Activated CD4-positive, alpha-beta T cell treated with anti-CD3 and anti-CD28 coated beads for 24 hours (primary cell): Measurements from ENCODE around the gene COPS3.
"Not testable (repeated sequence)": the region's sequence is repeated elsewhere in the genome, so short reads cannot be mapped to it uniquely, and the experiment has no call there.

Source experiments
- DNase-seq, 2 donors: peaks; one replicate each; pipeline ENCODE4 v3.0.0-alpha.2; 2020; ENCODE audit warnings: low read depth in 2 of 2

The COPS3 gene

DNA sequence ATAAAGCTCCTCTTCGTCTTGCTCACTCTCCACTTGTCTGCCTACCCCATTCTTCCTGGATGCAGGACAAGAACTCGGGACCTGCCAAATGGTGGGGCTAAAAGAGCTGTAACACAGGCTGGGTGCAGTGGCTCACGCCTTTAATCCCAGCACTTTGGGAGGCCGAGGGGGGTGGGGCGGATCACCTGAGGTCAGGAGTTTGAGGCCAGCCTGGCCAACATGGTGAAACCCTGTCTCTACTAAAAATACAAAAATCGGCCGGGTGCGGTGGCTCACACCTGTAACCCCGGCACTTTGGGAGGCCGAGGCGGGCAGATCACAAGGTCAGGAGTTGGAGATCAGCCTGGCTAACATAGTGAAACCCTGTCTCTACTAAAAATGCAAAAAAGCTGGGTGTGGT lies 20.6 kb upstream of the COPS3 start:
- not testable (repeated sequence) for DNase-seq

DNA sequence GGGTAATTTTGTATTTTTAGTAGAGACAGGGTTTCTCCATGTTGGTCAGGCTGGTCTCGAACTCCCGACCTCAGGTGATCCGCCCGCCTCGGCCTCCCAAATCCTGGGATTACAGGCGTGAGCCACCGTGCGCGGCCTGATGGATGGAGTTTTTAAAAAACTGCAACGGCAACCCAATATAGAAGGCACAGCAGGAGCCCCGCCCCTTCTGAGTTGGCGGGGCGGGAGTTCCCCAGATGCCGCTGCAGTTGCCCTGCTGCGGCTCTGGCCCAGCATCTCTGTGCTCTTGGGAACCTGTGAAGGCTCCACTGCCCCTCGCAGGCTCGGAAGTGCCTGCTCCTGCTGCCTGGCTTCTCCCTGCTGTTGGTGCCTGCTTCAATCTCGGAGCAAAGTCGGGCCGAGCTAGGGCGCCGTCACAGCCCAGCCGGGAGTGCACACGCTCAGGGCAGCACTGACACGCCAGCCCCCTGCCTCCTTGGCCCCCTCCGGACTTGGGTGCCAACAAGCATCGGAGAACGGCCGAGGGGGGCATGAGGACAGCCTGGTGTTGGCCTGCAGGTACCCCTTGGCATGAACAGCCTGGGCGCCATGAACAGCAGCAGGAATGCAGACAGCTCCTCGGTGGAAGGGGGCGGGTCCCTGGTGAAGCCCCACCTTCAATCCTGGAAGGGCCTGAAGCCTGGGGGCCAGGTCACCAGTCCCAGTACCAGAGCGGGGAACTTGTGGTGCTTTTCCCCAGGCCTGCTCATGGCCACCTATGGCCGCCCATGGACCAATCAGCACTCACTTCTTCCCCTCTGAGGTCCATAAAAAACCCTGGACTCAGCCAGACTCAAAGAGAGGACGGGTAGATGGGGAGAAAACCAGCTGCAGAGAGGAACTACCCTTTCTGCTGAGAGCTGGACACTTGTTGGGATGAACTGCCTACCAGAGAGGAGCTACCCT lies 19.9 kb upstream of the COPS3 start:
- DNase-seq, result peak in 1 of 2 donors; percentile 43

DNA sequence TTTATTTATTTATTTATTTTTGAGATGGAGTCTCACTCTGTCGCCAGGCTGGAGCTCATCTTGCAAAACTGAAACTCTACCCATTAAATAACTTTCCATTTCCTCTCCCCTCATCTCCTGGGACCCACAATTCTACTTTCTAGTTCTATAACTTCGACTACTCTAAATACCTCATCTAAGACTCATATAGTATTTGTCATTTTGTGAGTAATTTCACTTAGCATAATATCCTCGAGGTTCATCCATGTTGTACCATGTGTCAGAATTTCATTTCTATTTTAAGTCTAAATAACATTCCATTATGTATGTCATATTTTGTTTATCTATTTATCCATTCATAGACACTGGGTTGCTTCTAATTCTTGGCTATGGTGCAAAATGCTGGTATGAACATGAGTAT lies 17.1 kb upstream of the COPS3 start:
- no peak for DNase-seq

DNA sequence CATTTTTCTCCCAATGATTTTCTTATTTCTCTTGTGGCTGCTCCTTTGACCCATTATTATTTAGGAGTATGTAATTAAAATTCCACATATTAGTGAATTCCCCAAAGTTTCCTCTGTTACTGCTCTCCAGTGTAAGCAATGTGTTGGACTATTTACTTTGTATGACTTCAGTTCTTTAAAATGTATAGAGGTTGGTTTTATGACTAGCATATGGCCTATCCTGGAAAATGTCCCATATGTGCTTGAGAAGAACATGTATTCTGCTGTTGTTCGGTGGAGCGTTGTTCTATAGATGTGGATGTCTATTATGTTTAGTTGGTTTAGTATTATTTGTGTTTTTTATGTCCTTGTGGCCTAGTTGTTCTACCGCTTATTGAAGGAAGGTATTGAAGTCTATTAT lies 16.2 kb upstream of the COPS3 start:
- DNase-seq, result no peak

DNA sequence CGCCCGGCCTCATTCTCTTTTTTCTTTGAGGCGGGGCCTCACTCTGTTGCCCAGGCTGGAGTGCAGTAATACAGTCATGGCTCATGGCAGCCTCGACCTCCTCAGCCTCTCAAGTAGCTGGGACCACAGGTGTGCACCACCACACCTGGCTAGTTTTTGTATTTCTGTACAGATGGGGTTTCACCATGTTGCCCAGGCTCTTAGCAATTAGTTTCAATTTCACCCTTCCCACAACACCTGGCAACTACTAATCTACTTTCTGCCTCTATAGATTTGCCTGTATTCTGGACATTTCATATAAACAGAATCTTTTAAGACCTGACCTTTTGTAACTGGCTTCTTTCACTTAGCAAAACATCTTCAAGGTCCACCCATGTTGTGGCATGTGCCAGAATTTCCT lies 14.1 kb upstream of the COPS3 start:
- DNase-seq, result no peak

DNA sequence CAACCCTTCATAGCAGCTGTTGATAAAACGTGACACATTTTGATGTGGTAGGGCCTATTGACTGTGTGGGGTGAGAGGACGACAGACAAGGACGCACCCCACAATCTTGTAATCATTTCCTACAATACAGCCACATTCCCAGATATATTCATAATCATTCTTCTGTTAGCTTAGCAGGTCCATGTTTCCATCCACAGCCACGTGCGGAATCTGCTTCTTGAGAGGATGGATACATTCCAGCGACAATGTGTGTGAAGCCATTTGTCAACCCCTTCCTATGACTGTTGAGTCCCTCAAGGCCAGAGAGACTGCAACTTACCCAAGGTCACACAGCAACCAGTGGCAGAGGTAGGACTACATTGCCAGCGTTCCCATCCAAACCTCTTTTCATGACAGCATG lies 8.7 kb upstream of the COPS3 start:
- DNase-seq, result no peak

DNA sequence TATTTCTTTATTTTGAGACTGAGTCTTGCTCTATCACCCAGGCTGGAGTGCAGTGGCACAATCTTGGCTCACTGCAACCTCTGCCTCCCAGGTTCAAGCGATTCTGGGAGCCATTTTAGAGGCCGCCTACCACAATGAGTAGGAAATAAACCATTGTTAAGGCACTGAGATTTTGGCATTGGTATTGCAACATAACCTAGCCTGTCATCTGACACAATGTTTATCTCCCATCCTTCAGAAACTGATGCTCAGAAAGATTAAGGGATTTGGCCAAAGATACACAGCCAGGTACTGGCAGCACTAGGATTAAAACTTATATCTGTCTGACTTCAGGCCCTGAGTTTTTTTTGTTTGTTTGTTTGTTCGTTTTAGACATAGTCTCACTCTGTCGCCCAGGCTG lies 8.0 kb upstream of the COPS3 start:
- no peak for DNase-seq

DNA sequence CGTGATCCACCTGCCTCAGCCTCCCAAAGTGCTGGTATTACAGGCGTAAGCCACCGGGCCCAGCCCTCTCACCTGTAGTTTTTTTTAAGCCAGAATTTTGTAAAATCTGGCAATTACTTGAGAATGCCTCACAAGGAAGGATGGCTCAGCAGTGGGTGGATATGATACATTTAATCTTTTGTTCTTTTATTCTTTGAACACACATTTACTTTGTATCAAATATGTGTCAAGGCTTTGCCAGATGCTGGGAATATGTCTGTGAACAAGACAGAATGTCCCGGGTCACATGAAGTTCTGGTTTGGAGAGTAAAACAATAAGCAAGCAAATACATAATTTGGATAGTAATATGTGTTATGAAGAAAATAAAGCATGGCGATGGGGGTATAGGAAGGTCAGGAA lies 4.9 kb upstream of the COPS3 start:
- DNase-seq, result no peak

DNA sequence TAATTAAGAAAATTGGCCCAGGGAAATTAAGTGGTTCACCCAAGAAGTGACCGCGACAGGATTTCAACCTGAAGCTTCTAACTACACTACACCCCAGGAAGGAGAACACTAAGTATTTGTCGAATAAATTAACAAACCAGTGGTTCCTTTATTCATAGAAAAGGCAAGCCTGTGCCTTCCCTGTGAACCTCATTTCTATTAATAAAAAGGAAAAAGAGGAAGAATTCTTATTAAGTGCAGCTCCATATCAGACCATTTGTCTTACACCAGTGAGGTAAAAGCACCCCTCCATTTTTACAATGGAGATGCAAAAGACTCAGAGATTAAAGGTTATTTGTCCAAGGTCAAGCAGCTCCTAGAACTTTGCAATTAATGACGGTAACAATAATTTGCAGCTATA lies 1.7 kb downstream of the COPS3 start:
- no peak for DNase-seq

DNA sequence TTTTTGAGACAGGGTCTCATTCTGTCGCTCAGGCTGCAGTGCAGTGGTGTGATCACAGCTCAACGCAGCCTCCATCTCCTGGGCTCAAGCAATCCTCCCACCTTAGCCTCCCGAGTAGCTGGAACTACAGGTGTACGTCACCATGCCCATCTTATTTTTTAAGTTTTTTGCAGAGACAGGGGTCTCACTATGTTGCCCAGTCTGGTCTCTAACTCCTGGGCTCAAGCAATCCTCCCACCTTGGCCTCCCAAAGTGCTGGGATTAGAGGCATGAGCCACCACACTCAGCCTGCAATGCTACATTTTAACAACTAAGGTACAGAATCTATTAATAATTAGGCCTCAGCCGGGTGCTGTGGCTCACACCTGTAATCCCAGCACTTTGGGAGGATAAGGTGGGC lies 3.6 kb downstream of the COPS3 start:
- DNase-seq, result not testable (repeated sequence)

DNA sequence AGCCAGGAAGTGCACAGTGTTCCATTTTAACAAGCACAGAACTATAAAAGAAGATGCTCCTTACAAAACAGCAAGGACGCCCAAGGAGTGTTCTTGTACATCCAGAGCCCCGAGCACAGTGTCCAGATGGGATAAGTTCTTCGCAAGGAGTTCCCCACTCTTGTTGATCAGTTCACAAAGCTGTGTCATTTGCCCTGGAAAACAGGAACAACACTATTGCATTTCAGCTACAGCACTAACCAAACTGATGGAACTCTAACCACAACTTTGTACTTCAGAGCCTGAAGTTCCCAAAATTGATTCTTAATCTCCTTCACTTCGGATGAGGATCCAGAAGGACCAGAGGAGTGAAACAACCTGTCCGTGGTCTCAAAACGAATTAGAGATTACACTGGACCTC lies 5.1 kb downstream of the COPS3 start:
- DNase-seq, result no peak

DNA sequence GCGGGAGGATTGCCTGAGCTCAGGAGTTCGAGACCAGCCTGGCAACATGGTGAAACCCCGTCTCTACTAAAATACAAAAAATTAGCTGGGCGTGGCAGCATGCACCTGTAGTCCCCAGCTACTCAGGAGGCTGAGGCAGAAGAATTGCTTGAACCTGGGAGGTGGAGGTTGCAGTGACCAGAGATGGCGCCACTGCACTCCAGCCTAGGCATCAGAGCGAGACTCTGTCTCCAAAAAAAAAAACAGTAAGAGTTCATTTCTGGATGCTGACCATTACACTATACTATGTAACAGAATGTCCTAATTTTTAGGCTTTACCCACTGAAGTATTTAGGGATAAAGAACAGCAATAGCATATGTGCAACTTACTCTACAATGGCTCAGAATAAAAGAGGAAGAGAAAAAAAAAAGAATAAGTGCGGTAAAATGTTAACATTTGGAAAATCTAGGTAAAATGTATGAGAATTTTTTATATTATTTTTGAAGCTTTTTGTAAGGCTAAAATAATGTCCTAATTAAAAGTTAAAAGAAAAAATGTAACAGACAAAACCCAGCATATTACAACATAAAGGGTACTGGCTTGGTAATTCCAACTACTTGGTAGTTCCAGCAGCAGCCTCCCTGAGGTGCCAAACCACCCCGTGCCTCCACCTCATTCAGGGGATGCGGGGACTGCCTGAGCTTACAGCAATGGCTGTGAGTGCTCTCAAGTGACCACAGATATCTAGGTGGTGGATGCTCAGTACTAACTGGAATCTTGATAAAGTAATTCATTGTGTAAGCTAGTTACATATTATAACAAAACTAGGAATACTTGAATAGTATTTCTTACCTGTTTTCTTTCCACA lies 10.9 kb downstream of the COPS3 start:
- DNase-seq, result no peak

DNA sequence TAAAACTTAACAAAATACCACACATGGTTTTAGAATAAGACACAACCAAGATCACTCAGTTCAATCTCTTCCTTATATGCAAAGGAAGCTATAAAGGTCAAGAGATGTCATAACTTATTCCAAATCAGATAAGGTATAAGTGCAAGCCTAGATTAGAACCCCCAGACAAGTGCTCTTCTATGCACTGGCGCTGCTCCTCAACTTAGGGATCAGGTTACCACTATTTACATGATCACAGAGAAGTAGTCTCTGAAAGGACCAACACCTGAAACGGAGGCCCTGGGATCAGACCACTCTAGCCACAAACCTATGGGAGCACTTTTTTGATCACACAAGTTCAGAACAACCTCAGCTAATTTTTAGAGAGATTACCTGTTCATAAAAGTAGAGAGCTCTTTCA lies 16.6 kb downstream of the COPS3 start:
- no peak for DNase-seq

DNA sequence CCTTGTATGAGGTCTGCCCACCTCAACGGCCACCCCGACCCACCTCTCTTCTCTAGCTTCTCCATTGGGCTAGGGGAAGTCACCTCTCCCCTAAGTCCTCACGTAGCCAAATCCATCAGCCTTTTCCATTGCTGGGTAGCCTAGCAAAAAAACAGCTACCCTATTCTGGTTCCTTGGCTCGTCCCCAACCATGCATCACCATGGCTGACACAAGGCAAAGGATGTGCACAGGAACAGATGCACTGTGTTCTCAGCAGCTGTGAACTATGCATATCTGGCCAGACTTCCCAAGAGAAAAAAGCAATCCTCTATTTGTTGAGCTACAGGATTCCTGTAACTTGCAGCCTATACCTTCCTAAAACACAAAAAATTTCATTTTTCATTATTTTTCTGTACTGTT lies 22.0 kb downstream of the COPS3 start:
- no peak for DNase-seq

DNA sequence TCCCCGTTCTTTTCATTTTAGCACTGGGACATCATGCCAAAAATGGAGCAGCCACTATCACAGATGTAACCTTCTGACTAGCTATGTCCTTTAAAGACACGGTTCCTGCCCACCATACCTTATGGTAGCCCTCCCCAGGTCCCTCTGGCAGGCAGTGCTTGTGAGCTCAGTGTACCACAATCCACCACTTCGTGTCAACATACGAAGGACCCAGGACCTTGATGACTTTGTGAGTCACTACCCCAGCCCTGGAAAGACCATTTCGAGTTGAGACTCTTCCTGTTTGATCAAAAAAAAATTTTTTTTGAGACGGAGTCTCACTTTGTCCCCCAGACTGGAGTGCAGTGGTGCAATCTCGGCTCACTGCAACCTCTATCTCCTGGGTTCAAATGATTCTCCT lies 23.0 kb downstream of the COPS3 start:
- DNase-seq, result no peak

DNA sequence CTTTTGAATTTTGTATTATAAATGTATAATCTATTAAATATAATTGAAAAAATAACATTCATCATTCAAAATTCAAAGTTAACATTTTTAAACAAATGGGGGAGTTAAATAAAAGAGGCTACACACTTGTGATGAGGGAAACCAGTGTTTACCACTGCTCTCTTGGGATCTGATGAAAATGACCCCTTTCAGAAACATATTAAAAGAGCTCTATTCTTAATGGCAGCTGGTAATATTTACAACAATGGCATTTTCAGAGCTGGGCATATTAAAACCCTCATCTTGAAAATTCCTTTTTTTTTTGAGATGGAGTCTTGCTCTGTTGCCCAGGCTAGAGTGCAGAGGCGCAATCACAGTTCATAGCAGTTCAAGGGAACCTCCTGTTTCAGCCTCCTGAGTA lies 24.7 kb downstream of the COPS3 start:
- no peak for DNase-seq

DNA sequence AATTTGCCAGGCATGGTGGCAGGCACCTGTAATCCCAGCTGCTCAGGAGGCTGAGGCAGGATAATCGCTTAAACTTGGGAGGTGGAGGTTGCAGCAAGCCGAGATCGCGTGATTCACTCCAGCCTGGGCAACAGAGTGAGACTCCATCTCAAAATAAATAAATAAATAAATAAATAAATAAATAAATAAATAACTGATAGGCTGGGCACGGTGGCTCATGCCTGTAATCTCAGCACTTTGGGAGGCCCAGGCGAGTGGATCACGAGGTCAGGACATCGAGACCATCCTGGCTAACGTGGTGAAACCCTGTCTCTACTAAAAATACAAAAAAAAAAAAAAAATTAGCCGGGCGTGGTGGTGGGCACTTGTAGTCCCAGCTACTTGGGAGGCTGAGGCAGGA lies 25.4 kb downstream of the COPS3 start:
- not testable (repeated sequence) for DNase-seq

DNA sequence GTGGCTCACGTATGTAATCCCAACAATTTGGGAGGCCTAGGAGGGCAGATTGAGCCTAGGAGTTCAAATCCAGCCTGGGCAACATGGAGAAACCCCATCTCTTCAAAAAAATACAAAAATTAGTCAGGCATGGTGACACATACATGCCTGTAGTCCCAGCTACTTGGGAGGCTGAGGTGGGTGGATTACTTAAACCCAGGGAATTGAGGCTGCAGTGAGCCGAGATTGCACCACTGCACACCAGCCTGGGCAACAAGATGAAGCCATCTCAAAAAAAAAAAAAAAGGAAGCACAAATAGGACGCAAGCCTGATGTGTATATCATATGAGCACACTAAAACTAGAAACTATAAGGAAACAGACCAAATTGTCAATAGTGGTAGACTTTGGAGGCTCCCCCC lies 27.0 kb downstream of the COPS3 start:
- DNase-seq, result no peak

DNA sequence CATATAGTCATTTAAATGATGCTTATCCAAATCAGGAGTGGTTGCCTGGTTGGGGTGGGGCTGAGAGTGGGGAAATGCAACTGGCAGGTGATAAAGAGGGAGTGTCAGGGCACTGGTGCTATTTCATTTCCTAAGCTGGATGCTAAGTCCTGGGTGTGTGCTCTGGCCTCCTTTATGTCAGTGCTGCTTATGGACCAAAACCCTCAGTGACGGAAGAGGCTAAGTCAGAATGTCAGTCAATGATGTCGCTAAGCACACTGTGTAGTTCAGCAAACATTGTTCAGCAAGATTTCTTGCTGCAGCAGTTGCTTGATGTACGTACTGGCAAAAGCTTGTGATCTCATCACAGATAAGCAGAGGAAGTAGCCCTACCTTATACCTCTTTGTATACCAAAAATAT lies 27.6 kb downstream of the COPS3 start:
- no peak for DNase-seq

DNA sequence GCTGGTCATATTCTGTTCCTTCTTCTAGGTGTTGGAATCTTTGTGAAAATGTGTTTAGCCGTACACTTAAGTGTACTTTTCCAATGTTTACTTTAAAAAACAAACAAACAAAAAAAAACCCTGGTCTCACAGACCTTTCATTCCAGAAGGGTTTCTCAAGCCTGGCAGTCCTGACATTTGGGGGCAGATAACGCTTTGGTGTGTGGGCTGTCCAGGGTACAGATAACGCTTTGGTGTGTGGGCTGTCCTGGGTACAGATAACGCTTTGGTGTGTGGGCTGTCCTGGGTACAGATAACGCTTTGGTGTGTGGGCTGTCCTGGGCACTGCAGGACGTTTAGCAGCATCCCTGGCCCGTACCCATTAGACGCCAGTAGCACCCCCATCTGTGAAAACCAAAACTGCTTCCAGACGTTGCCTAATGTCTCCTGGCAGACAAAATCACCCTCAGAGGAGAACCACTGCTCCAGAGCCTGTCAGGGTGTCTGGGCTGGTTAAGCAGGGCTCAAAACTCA lies 28.8 kb downstream of the COPS3 start:
- DNase-seq, result no peak

DNA sequence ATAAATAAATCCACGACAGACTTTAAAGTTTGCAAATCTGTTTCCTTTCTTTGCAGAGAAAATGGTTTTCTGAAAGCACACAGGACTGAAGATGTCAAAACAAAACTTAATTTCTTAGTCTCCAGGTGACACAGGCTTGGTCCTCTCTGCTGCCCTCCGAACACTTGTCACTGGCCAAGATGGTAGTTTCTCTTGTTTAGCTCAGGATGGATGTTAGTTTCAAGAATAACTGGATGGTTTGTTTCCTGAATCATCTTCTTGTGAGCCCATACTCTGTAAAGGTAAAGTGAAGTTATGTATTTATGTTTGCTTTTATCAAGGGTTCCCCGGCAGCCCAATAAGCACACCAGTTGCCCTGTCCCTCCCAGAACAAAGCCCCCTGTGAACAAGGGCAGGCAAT lies 34.2 kb downstream of the COPS3 start:
- no peak for DNase-seq

DNA sequence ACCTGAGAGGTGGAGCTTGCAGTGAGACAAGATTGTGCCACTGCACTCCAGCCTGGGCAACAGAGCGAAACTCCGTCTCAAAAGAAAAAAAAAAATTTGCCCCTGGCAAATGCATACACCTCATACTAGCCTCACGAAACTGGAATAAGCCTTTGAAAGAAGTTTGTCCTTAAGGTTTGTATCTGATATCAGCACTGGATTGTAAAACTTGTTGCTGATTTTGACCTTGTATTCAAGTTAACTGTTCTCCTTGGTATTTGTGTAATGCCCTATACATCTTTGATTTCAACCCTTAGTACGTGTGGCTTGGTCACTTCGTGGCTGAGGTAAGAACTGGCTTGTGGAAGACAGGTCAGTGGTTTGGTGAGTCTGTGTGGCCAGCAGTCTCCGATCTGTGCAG lies 37.9 kb downstream of the COPS3 start:
- no peak for DNase-seq

DNA sequence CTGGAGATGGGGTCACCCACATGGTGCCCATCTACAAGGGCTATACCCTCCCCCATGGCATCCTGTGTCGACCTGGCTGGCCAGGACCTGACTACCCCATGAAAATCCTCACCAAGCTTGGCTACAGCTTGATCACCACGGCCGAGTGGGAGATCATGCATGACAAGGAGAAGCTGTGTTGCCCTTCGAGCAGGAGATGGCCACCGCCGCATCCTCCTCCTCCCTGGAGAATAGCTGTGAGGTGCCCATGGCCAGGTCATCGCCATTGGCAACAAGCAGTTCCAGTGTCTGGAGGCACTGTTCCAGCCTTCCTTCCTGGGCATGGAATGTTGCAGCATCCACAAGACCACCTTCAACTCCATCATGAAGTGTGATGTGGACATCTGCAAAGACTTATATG lies 38.8 kb downstream of the COPS3 start:
- DNase-seq, result no peak
